Loucy (cell line): Measurements from ENCODE around the gene SUN1.

Experiments used
- H2AFZ ChIP-seq: fragments of 200-600 bp; sonication (generic); 2 replicates; pipeline ENCODE4 v1.6.0; 2016; ENCODE audit warnings: antibody characterized with exemption, mild to moderate bottlenecking, low read length, moderate library complexity
- H3F3A ChIP-seq: fragments of 200-600 bp; 2 replicates; pipeline ENCODE4 v1.6.0; 2016; ENCODE audit warnings: antibody characterized with exemption, low read depth, mild to moderate bottlenecking
- H3K27me3 ChIP-seq: fragments of 200-600 bp; sonication (generic); 2 replicates; pipeline ENCODE4 v1.6.1; 2014; ENCODE audit warnings: low read length, mild to moderate bottlenecking; ENCODE audit not compliant: insufficient read depth, poor library complexity, severe bottlenecking
- H3K36me3 ChIP-seq: fragments of 200-600 bp; sonication (generic); 2 replicates; pipeline ENCODE4 v1.6.1; 2016; ENCODE audit warnings: low read length; ENCODE audit not compliant: insufficient read depth
- H3K4me1 ChIP-seq: fragments of 200-600 bp; sonication (generic); 2 replicates; pipeline ENCODE4 v1.5.1; 2014; ENCODE audit warnings: low read length, mild to moderate bottlenecking; ENCODE audit not compliant: insufficient read depth, poor library complexity, severe bottlenecking
- H3K4me2 ChIP-seq: fragments of 200-600 bp; sonication (generic); 2 replicates; pipeline ENCODE4 v1.6.0; 2014; ENCODE audit warnings: antibody characterized with exemption, low read length, low read depth, mild to moderate bottlenecking; ENCODE audit not compliant: poor library complexity, severe bottlenecking
- H3K4me3 ChIP-seq: fragments of 200-600 bp; sonication (generic); 2 replicates; pipeline ENCODE4 v1.5.1; 2014; ENCODE audit warnings: low read length, mild to moderate bottlenecking, mixed read lengths; ENCODE audit not compliant: poor library complexity, severe bottlenecking
- H3K79me2 ChIP-seq: fragments of 200-600 bp; sonication (generic); 2 replicates; pipeline ENCODE4 v1.6.1; 2014; ENCODE audit warnings: low read length; ENCODE audit not compliant: insufficient read depth
- H3K9ac ChIP-seq: fragments of 200-600 bp; sonication (generic); 2 replicates; pipeline ENCODE4 v1.6.0; 2014; ENCODE audit warnings: mild to moderate bottlenecking, low read depth, low read length, moderate library complexity; ENCODE audit not compliant: poor library complexity, severe bottlenecking
- H3K9me2 ChIP-seq: fragments of 200-600 bp; sonication (generic); replicated peaks from 2 replicates; pipeline ENCODE4 v1.6.1; 2016; ENCODE audit warnings: low read depth, low read length, mixed read lengths
- H3K9me3 ChIP-seq: fragments of 200-600 bp; sonication (generic); 2 replicates; pipeline ENCODE4 v1.6.1; 2014; ENCODE audit warnings: mild to moderate bottlenecking, antibody characterized with exemption, low read length, low read depth; ENCODE audit not compliant: insufficient read depth
- H4K20me1 ChIP-seq: fragments of 200-600 bp; sonication (generic); 2 replicates; pipeline ENCODE4 v1.6.0; 2014; ENCODE audit warnings: antibody characterized with exemption, low read length, mild to moderate bottlenecking; ENCODE audit not compliant: insufficient read depth, poor library complexity, severe bottlenecking
- CTCF ChIP-seq: fragments of 200-600 bp; sonication (generic); conservative IDR thresholded peaks from 2 replicates; pipeline ENCODE4 v1.5.1; 2014; ENCODE audit warnings: mild to moderate bottlenecking, antibody characterized with exemption, low read length
- EZH2phosphoT487 ChIP-seq: fragments of 200-600 bp; IDR thresholded peaks from 2 replicates; pipeline ENCODE4 v1.6.1; 2018; ENCODE audit warnings: antibody characterized with exemption, mild to moderate bottlenecking, moderate library complexity, borderline replicate concordance

Gene SUN1

GRCh38 chr7:832968-833424 lies 720 bp downstream of the SUN1 start:
- H4K20me1 ChIP-seq: peaks cover 30% of the 10 kb centered on the region
- no peak for TF ChIP-seq EZH2phosphoT487
- no peak overlapping the region for H3K4me3 ChIP-seq
- no peak overlapping the region for H2AFZ ChIP-seq
- no peaks in the 10 kb centered on the region for H3K27me3 ChIP-seq
- peaks cover 3% of the 10 kb centered on the region; the same call in 1 of the 2 replicates for H3F3A ChIP-seq
- H3K9me3 ChIP-seq: no peaks in the 10 kb centered on the region
- H3K79me2 ChIP-seq: peaks cover 78% of the 10 kb centered on the region
- H3K4me1 ChIP-seq: peaks cover 15% of the 10 kb centered on the region
- no peak overlapping the region for H3K9ac ChIP-seq
- no peak overlapping the region for H3K4me2 ChIP-seq
- H3K9me2 ChIP-seq: no peaks in the 10 kb centered on the region
- H3K36me3 ChIP-seq: peaks cover 3% of the 10 kb centered on the region; the same call in 1 of the 2 replicates

GRCh38 chr7:833601-834258 lies 1.5 kb downstream of the SUN1 start:
- Histone ChIP-seq H3K79me2 (peaks cover 72% of the 10 kb centered on the region), H2AFZ (no peak overlapping the region), H3K4me1 (peaks cover 15% of the 10 kb centered on the region), H3F3A (peaks cover 3% of the 10 kb centered on the region; the same call in 1 of the 2 replicates), H4K20me1 (peaks cover 30% of the 10 kb centered on the region), H3K36me3 (peaks cover 3% of the 10 kb centered on the region; the same call in 1 of the 2 replicates), H3K9ac (no peak overlapping the region), H3K9me2 (no peaks in the 10 kb centered on the region), H3K27me3 (no peaks in the 10 kb centered on the region), H3K4me3 (no peak overlapping the region), H3K9me3 (no peaks in the 10 kb centered on the region), H3K4me2 (no peak overlapping the region)
- TF ChIP-seq CTCF (no peak), EZH2phosphoT487 (no peak)

DNA sequence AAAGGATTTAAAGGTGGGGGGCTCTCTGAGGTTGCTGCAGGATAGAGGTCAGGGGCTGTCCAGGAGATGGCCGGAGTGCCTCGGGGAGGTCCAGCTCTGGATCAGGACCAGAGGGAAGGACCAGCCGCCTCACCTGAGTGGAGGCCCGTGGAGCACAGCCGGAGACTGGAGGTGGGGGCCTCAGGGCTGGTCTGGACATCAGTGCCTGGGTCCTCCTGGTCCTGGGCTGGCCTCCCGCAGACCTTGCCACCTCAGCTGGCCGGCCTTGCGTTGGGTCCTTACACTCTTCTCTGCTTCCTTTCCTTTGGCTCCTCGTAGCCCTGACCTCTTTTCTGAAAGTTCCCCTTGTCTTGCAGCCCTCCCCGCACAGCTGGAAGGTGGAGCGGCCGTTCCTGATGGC lies 2.0 kb downstream of the SUN1 start:
- TF ChIP-seq EZH2phosphoT487 (no peak), CTCF (no peak)
- H3F3A ChIP-seq: peaks cover 3% of the 10 kb centered on the region; the same call in 1 of the 2 replicates
- no peaks in the 10 kb centered on the region for H3K27me3 ChIP-seq
- no peak overlapping the region for H3K4me3 ChIP-seq
- no peak overlapping the region for H3K9ac ChIP-seq
- H3K9me2 ChIP-seq: no peaks in the 10 kb centered on the region
- no peak overlapping the region for H3K4me2 ChIP-seq
- peaks cover 30% of the 10 kb centered on the region for H4K20me1 ChIP-seq
- H3K4me1 ChIP-seq: peaks cover 15% of the 10 kb centered on the region
- H3K9me3 ChIP-seq: no peaks in the 10 kb centered on the region
- no peak overlapping the region for H2AFZ ChIP-seq
- H3K79me2 ChIP-seq: peaks cover 67% of the 10 kb centered on the region
- peaks cover 6% of the 10 kb centered on the region; the same call in 1 of the 2 replicates for H3K36me3 ChIP-seq
